Effector CD4-positive, alpha-beta T cell (primary cell): ENCODE results near the gene NAALAD2. TPM values are rescaled to one million over a fixed set of nuclear protein-coding genes. Genes with fewer than 3 reads are reported as not detected.
"Not testable (repeated sequence)": the region's sequence is repeated elsewhere in the genome, so short reads cannot be mapped to it uniquely, and the experiment has no call there.

Experiments used
- DNase-seq: peaks from one replicate; pipeline ENCODE4 v3.0.0-alpha.2; 2020
- total RNA-seq: gene quantifications from one replicate; lab custom pipeline; 2026; lab: John Stamatoyannopoulos, UW

The NAALAD2 gene
- total RNA-seq = not detected

DNA sequence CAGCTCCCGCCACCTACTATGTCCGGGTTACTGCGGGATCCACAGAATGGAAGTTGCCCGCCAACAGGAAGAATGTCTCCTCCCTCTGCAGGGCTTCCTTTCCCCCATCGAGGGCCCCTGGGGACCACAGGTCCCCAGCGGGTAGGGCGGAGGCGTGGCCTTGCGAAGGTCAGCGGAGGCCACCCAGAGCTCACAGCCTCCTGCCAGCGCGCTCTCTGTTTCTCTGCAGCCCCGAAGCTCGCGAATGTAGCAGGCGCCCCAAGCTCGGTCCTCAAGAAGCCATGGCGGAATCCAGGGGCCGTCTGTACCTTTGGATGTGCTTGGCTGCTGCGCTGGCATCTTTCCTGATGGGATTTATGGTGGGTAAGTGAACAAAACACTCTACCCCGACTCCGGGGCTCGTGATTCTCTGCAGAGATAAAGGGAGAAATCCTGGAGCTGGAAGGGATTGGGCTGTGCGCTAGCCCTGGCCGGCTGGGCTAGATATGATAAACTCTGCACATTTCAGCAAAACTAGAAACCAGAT lies at the start of gene NAALAD2:
Gene NAALAD2 (plus strand): TSS at position 186 of the 526 bp plus-strand sequence. CDS start 96 bp downstream, at position 282.
- DNase-seq = no peak

GRCh38 chr11:90085650-90086049 lies 48.8 kb upstream of the NAALAD2 start, which contains the start of gene UBTFL1:
UBTFL1 (plus strand) TSS chr11:90085950; CDS start chr11:90085950, 0 bp downstream.
- not testable (repeated sequence) for DNase-seq

- DNase-seq = not testable (repeated sequence)
Measured at GRCh38 chr11:90088731-90089130, 45.7 kb upstream of the NAALAD2 start.

DNA sequence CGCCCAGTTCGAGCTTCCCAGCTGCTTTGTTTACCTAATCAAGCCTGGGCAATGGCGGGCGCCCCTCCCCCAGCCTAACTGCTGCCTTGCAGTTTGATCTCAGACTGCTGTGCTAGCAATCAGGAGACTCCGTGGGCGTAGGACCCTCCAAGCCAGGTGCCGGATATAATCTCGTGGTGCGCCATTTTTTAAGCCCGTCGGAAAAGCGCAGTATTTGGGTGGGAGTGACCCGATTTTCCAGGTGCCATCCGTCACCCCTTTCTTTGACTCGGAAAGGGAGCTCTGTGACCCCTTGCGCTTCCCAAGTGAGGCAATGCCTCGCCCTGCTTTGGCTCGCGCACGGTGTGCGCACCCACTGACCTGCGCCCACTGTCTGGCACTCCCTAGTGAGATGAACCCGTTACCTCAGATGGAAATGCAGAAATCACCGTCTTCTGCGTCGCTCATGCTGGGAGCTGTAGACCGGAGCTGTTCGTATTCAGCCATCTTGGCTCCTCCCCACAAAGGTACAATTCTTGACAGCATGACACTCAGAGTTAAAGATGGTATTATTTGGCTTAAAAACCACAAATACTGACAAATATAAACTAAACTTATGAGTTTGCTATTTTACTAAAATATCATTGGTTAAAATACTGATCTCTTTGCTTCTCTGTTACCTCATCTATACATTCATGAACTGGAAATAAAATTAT lies 39.1 kb upstream of the NAALAD2 start:
- not testable (repeated sequence) for DNase-seq

DNA sequence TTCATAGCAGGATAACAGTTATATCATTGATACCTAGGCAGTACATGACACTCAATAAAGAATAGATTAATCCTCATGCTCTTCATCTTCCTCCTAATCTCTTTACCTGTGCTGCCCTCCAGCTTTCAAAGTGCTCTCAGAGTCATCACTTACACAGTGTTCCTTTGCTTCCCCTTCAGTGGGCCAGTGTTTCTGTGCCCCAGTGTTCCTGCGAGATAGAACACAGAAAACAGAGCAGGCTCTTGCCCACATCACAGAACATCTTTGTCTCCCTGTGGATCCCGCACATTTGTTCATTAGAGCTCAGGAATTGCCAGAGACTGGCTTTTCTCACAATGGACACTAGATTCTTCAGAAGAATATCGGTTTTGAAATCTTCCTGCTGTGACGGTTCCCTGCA lies 36.2 kb upstream of the NAALAD2 start:
- not testable (repeated sequence) for DNase-seq

GRCh38 chr11:90100431-90100830 lies 34.0 kb upstream of the NAALAD2 start:
- no peak for DNase-seq

GRCh38 chr11:90113541-90113940 lies 20.9 kb upstream of the NAALAD2 start:
- DNase-seq = no peak

DNA sequence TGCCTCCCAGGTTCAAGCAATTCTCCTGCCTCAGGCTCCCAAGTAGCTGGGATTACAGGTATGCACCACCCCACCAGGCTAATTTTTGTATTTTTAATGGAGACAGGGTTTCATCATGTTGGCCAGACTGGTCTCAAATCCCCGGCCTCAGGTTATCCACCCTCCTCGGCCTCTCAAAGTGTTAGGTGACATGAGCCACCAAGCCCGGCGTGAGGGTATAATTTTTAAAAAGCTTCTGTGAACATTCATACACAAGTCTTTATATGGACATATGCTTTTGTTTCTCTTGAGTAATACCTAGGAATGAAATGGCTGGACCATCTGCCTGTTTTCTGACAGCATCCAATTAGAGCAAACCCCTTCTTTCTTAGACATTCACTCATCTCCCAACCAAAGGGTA lies 14.3 kb upstream of the NAALAD2 start:
- no peak for DNase-seq

DNA sequence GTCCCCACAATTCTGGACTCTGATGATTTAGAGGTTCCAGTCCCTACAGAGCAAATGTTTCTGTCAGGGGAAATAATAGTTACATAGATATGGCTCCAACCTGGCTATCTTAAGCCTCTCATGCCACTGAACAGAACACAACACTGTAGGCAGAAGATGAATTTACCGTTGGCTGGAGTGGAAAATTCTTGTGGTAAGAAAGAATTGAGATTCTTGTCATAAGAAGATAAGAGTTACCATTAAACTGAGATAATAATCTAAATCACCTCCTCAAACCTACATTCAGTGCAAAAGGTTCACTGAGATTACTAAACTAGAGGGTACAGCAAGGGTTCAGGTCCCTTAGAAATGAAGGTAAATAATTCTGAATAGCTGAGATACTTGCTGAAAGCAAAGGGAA lies 10.1 kb upstream of the NAALAD2 start:
- no peak for DNase-seq

- no peak for DNase-seq
Measured at GRCh38 chr11:90124946-90125345, 9.5 kb upstream of the NAALAD2 start.

DNA sequence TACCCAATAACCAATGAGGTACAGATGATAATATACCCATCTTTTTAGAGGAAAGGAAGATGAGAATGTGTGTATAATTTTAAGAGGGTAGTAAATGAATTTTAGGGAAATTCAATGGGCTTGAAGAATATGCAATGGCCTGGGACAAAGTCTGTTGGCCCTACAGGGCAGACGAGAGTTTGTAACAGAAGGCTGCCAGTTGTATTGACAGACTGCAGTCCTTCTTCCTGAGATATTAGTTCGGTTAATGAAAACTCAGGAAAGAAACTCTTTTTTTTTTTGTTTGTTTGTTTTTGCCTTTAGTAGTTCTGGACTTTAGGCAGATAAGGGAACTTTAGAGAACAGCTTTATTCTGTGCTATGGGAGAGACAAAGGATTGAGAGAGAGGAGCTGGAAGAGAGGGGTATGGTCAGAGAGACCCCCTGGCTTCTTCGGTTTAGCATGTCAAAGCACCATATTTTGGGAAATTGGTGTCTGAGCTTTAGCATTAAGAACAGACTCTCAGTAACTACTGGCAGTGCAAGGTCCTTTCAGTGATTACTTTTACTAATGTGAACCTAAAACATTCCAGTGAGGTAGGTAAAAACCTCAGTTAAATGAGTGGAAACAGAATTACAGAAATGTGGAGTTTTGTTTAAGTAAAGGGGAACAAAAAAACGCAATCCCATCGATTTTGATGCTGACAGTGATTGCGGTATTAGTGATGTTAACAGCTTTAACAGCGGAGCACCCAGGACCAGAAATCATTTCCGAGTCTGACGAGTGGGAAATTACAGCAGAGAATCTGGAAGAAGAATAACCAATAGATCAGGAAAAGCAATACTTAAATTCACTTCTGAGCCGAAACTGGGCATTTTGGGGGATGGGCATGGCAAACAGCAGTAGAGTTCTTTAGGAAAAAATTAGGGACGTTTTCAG lies 644 bp upstream of the NAALAD2 start:
- DNase-seq = no peak

GRCh38 chr11:90135016-90135415 lies 553 bp downstream of the NAALAD2 start:
- DNase-seq = no peak

GRCh38 chr11:90148900-90149299 lies 14.4 kb downstream of the NAALAD2 start:
- DNase-seq = no peak

DNA sequence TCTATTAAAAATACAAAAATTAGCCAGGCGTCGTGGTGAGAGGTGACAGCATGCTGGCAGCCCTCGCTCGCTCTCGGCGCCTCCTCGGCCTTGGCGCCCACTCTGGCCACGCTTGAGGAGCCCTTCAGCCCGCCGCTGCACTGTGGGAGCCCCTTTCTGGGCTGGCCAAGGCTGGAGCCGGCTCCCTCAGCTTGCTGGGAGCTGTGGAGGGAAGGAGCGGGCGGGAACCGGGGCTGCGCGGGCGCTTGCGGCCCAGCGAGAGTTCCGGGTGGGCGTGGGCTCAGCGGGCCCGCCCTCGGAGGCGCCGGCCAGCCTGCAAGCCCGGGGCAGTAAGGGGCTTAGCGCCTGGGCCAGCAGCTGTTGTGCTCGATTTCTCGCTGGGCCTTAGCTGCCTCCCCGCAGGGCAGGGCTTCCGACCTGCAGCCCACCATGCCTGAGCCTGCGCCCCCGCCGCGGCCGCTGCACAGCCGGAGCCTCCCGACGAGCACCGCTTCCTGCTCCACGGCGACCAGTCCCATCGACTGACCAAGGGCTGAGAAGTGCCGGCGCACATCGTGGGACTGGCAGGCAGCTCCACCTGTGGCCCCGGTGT lies 32.6 kb downstream of the NAALAD2 start:
- DNase-seq = not testable (repeated sequence)

- not testable (repeated sequence) for DNase-seq
Measured at GRCh38 chr11:90167704-90168103, 33.2 kb downstream of the NAALAD2 start.

DNA sequence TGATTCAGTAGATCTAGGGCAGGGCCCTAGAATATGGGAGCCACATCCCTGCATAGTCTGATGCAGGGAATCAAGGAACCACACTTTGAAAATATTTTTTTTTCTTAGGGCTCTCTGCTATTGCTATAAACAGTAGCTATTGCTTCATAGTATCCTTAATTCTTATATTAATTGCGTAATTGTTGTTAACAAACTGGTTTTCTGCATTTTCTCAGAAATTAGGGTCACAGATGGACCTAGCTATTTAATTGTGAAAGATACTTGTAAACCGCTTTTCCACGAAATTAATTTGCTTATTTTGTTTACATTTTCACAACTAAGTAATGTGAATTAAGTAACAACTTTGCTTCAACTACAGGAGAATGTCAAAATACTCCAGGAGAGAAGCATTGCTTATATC lies 34.1 kb downstream of the NAALAD2 start:
- no peak for DNase-seq

GRCh38 chr11:90171359-90171758 lies 36.9 kb downstream of the NAALAD2 start:
- no peak for DNase-seq

DNA sequence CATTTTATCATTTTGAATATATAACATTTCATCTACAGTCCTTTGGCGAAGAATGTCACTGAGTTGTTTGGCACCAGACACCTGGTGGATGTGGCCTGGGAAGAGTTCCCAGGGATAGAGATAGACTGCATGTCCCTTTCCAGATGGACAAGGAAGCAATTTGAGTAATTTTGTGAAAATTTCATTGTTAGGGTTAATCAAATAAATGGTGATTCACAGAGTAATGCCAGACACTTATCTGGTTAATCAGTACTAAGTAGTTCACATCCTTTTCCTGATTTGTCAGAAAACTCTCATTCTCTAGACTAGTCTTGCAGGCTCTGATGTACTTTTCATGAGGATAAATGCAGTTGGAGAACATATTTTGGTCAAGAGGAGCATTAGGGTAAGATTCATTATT lies 41.6 kb downstream of the NAALAD2 start:
- DNase-seq = no peak

GRCh38 chr11:90178751-90179150 lies 44.3 kb downstream of the NAALAD2 start:
- DNase-seq = no peak

- no peak for DNase-seq
Measured at GRCh38 chr11:90179923-90180322, 45.5 kb downstream of the NAALAD2 start.

GRCh38 chr11:90187839-90188238 lies 53.4 kb downstream of the NAALAD2 start:
- no peak for DNase-seq

DNA sequence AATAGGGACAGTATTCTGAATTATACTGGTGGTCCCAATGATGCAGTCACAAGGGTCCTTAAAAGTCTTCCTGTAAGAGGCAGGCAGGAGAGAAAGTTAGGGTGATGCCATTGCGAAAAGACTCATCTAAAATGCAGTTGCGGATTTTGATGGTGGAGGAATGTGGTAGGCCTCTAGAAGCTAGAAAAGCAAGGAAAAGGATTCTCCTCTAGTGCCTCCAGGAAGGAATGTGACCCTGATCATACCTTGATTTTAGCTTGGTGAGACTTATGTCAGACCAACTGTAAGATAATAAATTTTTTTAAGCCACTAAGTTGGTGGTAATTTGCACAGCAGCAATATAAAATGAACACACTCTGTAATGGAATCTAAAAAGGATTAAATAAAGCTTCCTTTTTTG lies 54.5 kb downstream of the NAALAD2 start:
- no peak for DNase-seq
